Hematopoietic multipotent progenitor cell treated with erythropoietin and hydrocortisone succinate and interleukin-3 and kit ligand, for 4 days (in vitro differentiated cells): ENCODE results near the gene FOXL3.
"Not testable (repeated sequence)": the region's sequence is repeated elsewhere in the genome, so short reads cannot be mapped to it uniquely, and the experiment has no call there.

ENCODE experiments used
- DNase-seq: peaks from one replicate; pipeline ENCODE4 v3.0.0-alpha.2; 2015

Gene FOXL3

DNA sequence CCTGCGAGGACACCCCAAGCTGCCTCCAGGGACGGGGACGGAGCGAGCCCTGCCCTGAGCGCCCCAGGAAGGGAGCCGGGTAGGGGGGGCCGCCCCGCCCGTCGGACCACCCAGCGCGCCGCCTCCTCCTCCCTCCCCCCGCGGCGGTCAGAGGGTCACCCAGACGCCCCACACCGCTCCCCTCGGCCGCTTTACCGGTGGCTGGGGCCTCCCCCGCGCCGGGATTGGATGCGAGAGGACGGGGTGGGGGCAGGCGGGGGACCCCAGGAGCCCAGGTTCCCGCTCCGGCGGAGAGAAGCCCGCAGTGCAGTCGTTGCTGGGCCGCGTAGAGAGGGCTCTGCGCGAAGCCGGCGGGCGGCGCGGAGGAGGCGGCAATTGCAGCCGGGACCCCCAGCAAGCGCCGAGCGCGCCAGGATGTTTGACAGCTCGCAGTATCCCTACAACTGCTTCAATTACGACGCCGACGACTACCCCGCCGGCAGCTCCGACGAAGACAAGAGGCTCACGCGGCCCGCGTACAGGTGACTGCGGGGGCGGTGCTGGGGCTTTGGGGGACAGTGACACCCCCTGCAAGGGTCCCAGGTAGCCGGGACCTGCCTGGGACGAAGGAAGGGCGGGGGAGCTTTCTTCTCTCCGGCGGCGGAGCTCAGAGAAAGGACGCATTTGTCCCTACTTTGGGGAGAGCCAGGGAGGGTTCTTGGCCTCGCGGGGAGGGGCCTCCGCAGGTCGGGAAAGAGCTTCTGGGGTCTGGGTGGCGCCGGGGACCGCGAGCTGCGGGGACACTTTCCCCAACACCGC, at the start of gene FOXL3:
FOXL3 (plus strand) TSS at position 415 of the 798 bp plus-strand sequence; CDS start at position 415, 0 bp downstream.
- DNase-seq = no peak

DNA sequence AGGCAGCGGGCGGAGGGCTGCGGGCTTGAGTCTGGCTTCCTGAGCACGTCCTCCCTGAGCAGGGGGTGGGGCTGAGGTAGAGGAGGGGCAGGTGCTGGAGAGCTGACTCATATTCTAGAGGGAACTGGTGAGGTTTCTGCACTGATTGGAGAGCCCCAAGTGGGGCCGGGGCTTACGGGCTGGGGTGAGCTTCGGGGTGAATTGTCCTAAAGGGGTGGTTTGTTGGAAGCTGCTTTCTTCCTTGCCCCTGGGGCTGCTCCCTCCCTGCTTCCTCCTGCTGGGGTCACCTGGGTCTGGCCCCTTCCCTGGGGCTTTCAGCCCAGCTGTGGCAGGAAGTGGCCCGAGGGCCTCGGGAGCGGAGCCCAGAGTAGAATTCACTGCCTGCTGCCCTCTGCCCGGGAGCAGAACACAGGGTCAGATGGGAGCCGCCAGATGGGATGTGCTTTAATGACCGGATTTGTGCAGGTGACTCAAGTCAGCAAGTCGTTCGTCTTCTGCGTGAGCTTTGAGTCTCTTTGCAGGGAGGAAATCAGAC, 49.0 kb upstream of the FOXL3 start:
- DNase-seq = peak; percentile 24

GRCh38 chr7:241513-241912, 48.5 kb upstream of the FOXL3 start:
- no peak for DNase-seq

DNA sequence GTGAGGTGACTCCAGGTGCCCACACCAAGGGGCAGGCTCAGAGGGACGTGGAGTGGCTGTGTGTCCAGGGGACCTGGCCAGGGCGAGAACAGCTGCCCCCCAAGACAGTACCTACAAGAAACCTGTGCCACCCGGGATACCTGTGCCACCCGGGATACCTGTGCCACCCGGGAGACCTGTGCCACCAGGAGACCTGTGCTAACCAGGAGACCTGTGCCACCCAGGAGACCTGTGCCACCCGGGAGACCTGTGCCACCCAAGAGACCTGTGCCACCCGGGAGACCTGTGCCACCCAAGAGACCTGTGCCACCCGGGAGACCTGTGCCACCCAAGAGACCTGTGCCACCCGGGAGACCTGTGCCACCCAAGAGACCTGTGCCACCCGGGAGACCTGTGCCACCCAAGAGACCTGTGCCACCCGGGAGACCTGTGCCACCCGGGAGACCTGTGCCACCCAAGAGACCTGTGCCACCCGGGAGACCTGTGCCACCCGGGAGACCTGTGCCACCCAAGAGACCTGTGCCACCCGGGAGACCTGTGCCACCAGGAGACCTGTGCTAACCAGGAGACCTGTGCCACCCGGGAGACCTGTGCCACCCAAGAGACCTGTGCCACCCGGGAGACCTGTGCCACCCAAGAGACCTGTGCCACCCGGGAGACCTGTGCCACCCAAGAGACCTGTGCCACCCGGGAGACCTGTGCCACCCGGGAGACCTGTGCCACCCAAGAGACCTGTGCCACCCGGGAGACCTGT, 47.0 kb upstream of the FOXL3 start:
- DNase-seq = not testable (repeated sequence)

- not testable (repeated sequence) for DNase-seq
Observed at GRCh38 chr7:243580-243978, 46.4 kb upstream of the FOXL3 start.

DNA sequence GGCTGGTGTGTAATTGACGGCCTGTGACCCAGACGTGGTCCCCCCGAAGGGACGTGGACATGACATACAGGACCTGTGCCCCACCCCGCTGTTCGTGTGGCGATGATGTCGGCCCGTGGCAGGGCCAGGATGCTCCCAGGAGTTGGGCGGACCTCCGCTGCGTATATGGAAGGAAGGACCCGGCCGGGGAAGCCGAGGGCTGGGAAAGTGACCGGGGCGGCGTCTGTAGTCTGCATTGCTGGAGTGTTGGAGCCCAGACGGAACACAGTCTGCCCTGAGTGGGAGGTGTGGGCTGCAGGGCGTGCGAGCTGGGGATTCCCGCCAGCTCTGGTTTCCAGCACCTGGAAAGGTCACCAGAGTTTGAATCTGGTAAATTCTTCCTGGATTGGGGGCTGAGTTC, 45.0 kb upstream of the FOXL3 start:
- DNase-seq = no peak

GRCh38 chr7:245574-246295, 44.2 kb upstream of the FOXL3 start:
- DNase-seq = no peak

DNA sequence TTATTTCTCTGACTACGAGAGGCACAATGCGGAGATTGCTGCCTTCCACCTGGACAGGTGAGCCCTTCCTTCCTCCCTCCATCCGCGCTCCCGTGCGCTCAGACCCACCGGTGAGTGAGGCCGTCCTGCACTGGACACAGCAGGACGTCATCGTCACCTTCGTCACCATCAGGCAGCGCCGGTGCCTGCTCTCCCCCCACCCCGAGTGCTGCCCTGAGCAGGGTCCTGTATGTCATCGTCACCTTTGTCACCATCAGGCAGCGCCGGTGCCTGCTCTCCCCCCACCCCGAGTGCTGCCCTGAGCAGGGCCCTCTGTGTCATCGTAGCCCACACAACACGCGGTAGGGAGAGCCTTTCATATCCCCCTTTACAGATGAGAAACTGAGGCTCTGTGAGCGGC, 43.5 kb upstream of the FOXL3 start:
- DNase-seq = no peak

- no peak for DNase-seq
Observed at GRCh38 chr7:247181-247580, 42.8 kb upstream of the FOXL3 start.

DNA sequence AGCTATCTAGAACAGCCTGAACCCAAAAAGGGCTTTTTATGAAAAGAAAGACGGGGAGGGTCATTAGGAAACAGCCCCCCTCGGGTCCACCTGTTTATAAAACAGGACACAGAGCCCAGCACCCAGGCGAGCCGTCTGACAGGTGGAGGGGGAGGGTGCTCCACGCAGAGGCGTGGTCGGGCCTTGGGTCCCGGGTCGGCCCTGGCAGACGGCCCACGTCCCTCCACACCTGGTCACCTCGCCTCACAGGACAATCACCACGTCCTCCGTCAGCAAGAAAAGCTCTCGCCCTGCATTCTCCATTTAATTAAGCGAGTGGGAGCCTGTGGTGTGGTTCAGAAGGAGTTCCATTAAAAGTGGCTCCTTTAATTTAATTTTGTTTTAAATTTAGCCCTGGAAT, 42.3 kb upstream of the FOXL3 start:
- no peak for DNase-seq

DNA sequence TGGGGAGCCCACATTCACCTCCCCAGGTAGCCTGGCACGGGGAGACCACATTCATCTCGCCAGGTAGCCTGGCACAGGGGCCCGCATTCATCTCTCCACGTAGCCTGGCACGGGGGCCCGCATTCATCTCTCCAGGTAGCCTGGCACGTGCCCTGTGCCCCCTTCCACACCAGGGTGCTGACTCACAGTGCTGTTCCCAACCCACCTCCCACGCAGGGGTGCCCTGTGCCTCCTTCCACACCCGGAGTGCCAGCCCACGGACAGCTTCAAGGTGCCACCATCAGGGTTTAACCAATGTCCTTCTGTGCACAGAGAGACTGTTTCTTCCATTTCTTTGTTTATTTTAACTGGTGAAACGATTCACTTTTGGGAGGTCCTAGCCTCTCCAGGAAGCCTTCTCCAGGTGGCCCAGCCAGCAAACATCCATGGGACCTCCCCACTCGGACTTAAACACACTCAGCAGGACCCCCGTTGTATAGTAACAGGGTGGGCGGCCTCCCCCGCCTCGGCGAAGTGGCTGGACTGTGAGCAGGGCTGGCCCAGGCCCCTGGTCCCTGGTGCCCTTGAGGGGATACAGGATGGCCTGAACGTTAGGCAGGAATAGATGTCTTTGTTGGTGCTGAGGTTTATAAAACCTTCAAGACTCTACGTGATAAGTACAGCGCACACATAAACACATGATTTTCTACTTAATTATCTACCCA, 41.1 kb upstream of the FOXL3 start:
- DNase-seq = no peak

- no peak for DNase-seq
Observed at GRCh38 chr7:249989-250388, 40.0 kb upstream of the FOXL3 start.

GRCh38 chr7:250523-250922, 39.4 kb upstream of the FOXL3 start:
- DNase-seq = no peak

GRCh38 chr7:251005-251404, 39.0 kb upstream of the FOXL3 start:
- no peak for DNase-seq

DNA sequence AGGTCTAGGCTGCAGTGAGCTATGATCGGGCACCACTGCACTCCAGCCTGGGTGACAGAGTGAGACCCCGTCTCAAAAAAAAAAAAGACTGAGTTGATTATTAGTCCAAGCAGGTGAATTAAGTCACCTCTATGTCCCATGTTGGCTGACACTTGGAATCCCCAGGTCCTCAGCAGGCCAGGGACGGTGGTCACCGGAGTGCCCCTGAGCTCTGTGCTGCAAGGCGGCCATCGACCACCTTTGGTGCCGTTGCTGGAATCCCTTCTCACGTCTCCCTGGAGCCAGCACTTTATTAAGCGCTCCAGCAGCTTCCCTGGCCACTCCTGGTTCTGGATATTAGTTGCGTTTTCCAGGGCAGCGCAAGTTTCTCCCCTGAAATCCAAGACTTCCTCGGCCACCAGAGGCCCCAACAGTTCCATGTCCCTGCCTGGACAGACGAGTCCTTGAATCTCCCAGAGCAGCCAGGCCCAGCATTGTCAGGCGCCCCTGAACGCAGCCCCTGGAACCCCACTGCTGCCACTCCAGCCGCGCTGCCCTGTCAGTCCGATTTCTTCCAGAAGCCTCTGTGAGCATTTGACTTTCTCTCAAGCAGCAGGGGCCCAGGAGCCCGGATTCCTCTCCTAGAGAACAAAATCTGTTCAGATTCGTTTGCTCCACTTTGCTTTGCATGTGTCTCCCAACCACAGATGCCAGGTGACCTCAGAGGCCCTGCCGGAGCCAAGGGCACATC, 38.4 kb upstream of the FOXL3 start:
- DNase-seq = no peak

DNA sequence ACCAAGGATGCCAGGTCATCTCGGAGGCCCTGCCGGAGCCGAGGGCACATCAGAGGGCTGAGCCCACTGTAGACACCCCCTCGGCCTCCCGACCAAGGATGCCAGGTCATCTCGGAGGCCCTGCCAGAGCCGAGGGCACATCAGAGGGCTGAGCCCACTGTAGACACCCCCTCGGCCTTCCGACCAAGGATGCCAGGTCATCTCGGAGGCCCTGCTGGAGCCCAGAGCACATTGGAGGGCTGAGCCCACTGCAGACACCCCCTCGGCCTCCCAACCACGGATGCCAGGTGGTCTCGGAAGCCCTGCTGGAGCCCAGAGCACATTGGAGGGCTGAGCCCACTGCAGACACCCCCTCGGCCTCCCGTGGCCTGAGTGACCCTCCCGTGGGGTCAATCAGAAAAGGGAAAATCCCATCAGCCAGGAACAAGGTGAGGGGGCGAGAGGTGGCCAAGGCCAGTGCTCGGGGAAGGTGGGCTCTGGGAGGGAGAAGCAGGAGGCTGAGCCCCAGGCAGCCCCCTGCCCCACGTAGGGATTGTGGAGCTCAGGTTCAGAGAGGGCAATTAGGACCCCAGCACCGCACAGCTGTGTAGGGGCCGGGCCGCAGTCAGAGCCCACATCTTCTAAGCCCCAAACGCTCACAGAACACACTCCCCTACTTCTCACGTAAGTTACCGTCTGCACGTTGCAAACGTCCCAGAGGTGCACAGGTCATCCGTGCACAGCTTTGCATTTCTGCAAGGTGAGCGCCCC, 37.6 kb upstream of the FOXL3 start:
- no peak for DNase-seq

- no peak for DNase-seq
Observed at GRCh38 chr7:252981-253380, 37.0 kb upstream of the FOXL3 start.

DNA sequence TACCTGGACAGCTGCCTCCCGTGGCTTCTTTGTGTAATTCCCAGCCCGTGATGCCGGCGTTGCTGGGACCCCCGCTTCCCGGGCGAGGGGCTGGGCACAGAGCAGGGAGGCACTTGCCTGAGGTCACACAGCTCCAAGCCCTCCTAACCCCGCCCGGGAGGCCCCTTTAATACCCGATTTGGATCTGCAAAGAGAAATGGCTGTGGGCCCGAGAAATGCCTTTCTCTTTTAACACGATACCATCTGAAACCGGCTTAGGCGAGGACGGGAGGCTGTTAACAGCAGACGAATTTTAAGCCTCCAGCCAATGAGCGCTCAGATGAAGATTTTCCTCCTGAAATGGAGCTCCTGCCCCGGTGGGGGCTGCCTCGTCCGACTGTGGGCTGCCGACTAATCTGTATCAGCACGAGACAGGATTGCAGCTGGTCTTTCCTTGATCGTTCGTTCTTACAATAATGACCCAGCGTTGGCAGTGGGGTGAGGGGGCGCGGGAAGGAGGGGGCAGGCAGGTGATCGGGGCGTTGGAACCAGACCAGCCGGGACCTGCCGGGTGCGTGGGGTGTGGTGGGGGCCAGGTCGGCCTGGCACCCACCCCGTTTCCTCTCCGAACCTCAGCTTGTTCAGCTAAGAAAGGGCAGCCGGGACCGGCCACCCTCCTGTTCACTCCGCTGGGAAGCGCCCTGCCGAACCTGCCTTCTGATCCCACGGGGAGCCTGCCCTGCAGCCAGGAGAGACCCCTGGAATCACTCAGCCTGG, 36.2 kb upstream of the FOXL3 start:
- no peak for DNase-seq

GRCh38 chr7:254337-255037, 35.5 kb upstream of the FOXL3 start:
- no peak for DNase-seq

DNA sequence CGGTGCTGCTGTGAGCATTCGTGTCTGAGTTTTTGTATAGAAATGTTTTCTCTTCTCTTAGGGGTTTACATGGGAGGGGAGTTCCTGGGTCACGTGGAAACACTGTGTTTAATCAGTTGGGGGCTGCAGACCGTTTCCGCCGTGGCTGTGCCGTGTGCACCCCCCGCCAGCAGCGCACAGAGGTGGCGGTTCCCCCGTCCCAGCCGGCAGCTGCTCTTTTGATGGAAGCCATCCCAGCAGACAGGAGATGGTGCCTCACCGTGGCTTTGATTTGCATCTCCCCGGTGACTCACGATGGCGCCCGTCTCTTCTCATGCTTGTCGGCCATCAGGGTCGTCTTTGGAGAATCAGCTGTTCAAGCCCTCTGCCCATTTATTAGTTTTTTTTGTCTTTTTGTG, 34.9 kb upstream of the FOXL3 start:
- no peak for DNase-seq
